Upper lobe of left lung (tissue), 6 donors: Measurements from ENCODE around the gene KLF12. TPM values are rescaled to one million over a fixed set of nuclear protein-coding genes. Genes with fewer than 3 reads are reported as not detected.
A peak's percentile ranks its signal among the peaks of the same experiment; 100 is the strongest.

Experiments used
- ATAC-seq, 2 donors: fragments of 200-7000 bp; cut with Tn5 transposase; one replicate each; pipeline ENCODE4 v1.9.1; 2022; ENCODE audit warnings: mild to moderate bottlenecking in 2 of 2, moderate library complexity in 2 of 2; ENCODE audit not compliant: low FRiP score in 2 of 2
- DNase-seq, 2 donors: peaks; one replicate each; pipeline ENCODE4 v3.0.0-alpha.2; 2019 to 2020
- H3K27ac ChIP-seq, 4 donors: fragments of 200-600 bp; sonication (generic); one replicate each; pipeline ENCODE4 v1.5.1; 2016 to 2019
- H3K27me3 ChIP-seq, 4 donors: fragments of 200-600 bp; sonication (generic); one replicate each; pipeline ENCODE4 v1.5.1; 2017 to 2019
- H3K36me3 ChIP-seq, 4 donors: fragments of 200-600 bp; sonication (generic); one replicate each; pipeline ENCODE4 v1.5.1; 2016 to 2019
- H3K4me1 ChIP-seq, 4 donors: fragments of 200-600 bp; sonication (generic); one replicate each; pipeline ENCODE4 v1.5.1; 2018 to 2019
- H3K4me3 ChIP-seq, 4 donors: fragments of 200-600 bp; sonication (generic); one replicate each; pipeline ENCODE4 v1.5.1; 2017 to 2019; ENCODE audit warnings: mild to moderate bottlenecking in 2 of 4, moderate library complexity in 1 of 4
- H3K9me3 ChIP-seq, 4 donors: fragments of 200-600 bp; sonication (generic); one replicate each; pipeline ENCODE4 v1.5.1; 2018 to 2019
- EP300 ChIP-seq, 4 donors: sonication (generic); formaldehyde crosslinking; IDR thresholded peaks; one replicate each; pipeline ENCODE4 v1.5.1; 2017; ENCODE audit warnings: antibody characterized with exemption in 4 of 4, control low read depth in 2 of 4
- POLR2A ChIP-seq, 4 donors: fragments of 450-650 bp; IDR thresholded peaks; one replicate each; pipeline ENCODE4 v1.5.1; 2016 to 2017; ENCODE audit warnings: antibody characterized with exemption in 4 of 4, mild to moderate bottlenecking in 2 of 4
- POLR2AphosphoS5 ChIP-seq, 2 donors: sonication (generic); formaldehyde crosslinking; IDR thresholded peaks; one replicate each; pipeline ENCODE4 v1.5.1; 2017; ENCODE audit warnings: antibody characterized with exemption in 2 of 2
- WGBS, 2 donors: methylation state at CpG; one replicate each; pipeline ENCODE4 v1.1.5; 2017 to 2018; 5-methylcytosine and 5-hydroxymethylcytosine counted together
- total RNA-seq, 6 donors: library from RNA; depleted of rRNA in 4 of 6; stranded (reverse); fragments of >200 nt in 4 of 6; gene quantifications; one replicate each; pipeline versions ENCODE4 v1.1.0 to v1.2.1, GENCODE V29; 2016 to 2021
- TF ChIP-seq, protein P1 (sequence below), 6 experiments: fragments of 450-650 bp in 4 of 6; fragments of 200-600 bp in 2 of 6; sonication (generic) in 2 of 6; IDR thresholded peaks; one replicate each; pipeline ENCODE4 v1.5.1; 2016 to 2019; ENCODE audit warnings: antibody characterized with exemption in 6 of 6
- donor health status: DM: no; HTN: no; CAD: no; lungs with moderate emphysema.
- donor health status: DM: no; HTN: yes; CAD: no; lungs with severe emphysema.

The KLF12 gene
- total RNA-seq, 6 donors from 2014 or later: 3.1 to 10.1 (median 4.8) TPM

DNA sequence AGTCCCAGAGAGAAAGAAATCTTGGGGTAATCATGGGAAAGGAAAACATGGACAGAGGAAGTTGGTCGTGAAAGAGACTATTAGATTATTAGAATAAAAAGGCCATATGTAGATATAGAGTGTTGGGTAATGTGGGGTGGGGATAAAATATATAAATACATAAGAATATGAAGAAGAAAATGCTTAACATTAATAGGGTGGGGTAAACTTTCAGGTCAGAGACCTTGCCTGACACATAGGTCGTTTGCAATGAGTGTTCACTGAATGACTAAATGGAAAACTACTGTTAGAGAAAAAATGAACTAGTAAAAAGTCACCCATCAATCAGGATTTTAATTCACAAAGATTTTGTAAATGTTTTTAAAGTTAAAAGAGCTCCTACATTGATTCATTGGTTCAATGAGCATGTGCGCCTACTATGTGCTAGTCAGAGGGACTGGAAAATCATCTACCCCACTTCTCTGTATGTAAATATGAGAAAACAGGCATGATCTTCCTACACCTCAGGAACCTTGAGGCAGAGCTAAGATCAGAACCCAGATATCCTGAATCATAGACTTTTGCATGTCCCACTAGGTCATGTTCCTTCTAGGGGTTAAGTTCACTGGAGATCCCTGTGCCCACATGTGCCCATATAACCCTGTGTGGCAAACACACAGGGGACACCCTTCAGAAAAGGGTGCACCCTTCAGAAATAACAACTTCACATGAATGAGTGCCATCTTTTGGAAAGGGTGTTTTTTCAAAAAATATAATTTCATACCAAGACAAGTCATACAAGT is 24.6 kb upstream of the KLF12 start:
- no peak overlapping the region for H3K4me3 ChIP-seq
- no peak overlapping the region for H3K27ac ChIP-seq
- H3K4me1 ChIP-seq: no peaks in the 10 kb centered on the region
- DNase-seq (no peak), ATAC-seq (no peak)
- H3K9me3 ChIP-seq: no peaks in the 10 kb centered on the region
- H3K27me3 ChIP-seq: no peaks in the 10 kb centered on the region
- WGBS, 2 donors: 67 to 68% methylated on average over 3 of the region's 3 CpGs
- TF ChIP-seq POLR2A (IDR thresholded peaks at IDR 0.05): no peak
- TF ChIP-seq EP300 (IDR thresholded peaks at IDR 0.05): no peak
- TF ChIP-seq, protein P1, sequence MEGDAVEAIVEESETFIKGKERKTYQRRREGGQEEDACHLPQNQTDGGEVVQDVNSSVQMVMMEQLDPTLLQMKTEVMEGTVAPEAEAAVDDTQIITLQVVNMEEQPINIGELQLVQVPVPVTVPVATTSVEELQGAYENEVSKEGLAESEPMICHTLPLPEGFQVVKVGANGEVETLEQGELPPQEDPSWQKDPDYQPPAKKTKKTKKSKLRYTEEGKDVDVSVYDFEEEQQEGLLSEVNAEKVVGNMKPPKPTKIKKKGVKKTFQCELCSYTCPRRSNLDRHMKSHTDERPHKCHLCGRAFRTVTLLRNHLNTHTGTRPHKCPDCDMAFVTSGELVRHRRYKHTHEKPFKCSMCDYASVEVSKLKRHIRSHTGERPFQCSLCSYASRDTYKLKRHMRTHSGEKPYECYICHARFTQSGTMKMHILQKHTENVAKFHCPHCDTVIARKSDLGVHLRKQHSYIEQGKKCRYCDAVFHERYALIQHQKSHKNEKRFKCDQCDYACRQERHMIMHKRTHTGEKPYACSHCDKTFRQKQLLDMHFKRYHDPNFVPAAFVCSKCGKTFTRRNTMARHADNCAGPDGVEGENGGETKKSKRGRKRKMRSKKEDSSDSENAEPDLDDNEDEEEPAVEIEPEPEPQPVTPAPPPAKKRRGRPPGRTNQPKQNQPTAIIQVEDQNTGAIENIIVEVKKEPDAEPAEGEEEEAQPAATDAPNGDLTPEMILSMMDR (IDR thresholded peaks at IDR 0.05): no peak
- TF ChIP-seq POLR2AphosphoS5 (IDR thresholded peaks at IDR 0.05): no peak
- H3K36me3 ChIP-seq: no peaks in the 10 kb centered on the region

DNA sequence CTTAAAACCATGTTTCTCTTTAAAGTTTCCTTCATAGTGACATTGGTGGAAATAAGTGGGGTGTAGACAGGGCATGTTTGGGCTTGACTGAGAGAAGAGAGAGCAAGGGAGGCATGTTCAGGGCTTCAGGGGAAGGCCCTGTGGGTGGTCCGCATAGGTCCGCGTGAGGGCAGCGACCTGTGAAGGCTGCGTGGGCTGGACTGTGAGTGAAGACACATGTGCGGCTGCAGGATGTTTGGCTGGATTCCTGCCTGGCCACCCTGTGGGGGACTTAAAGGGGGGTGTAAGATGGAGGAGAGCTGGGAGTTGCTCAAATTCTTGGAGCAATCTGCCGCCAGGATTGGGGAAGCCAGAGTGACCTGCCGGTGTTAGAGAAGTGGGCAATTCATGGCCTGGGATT is 23.8 kb upstream of the KLF12 start:
- H3K36me3 ChIP-seq: no peaks in the 10 kb centered on the region
- peak in 1 of 2 donors; percentile 49 for DNase-seq
- no peaks in the 10 kb centered on the region for H3K27me3 ChIP-seq
- ATAC-seq: no peak
- H3K4me1 ChIP-seq: no peaks in the 10 kb centered on the region
- H3K9me3 ChIP-seq: no peaks in the 10 kb centered on the region
- no peak overlapping the region for H3K27ac ChIP-seq
- no peak for TF ChIP-seq POLR2A (IDR thresholded peaks at IDR 0.05)
- TF ChIP-seq, protein P1 (IDR thresholded peaks at IDR 0.05): no peak
- no peak for TF ChIP-seq POLR2AphosphoS5 (IDR thresholded peaks at IDR 0.05)
- TF ChIP-seq EP300 (IDR thresholded peaks at IDR 0.05): no peak
- H3K4me3 ChIP-seq: no peak overlapping the region
- 80% methylated on average over 8 of the region's 8 CpGs for WGBS, 2 donors

DNA sequence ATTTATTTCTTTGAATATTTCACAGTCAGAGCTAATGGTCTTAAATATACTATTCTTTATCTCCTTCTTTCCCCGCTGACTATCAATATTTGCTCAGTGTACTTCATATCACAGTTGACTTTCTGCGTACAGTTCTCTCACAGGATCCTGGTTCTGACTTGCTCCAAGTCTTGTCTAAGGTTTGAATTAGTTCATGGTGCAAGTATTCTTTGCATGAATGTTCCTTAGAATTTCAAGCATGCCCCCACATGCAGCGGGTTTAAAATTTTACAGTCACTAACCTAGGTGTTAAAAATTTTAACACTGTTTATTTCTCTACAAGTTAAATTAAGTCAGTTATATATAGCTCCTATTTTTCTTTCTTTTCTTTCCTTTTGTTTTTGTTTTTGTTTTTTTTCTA is 20.8 kb upstream of the KLF12 start:
- ATAC-seq: no peak
- Histone ChIP-seq H3K27me3 (no peaks in the 10 kb centered on the region), H3K36me3 (no peaks in the 10 kb centered on the region), H3K4me3 (no peak overlapping the region), H3K27ac (no peak overlapping the region), H3K4me1 (no peaks in the 10 kb centered on the region), H3K9me3 (no peaks in the 10 kb centered on the region)
- no peak for DNase-seq
- WGBS, 2 donors: 78 to 88% methylated on average over 3 of the region's 3 CpGs
- TF ChIP-seq EP300 (IDR thresholded peaks at IDR 0.05) (no peak), POLR2A (IDR thresholded peaks at IDR 0.05) (no peak), POLR2AphosphoS5 (IDR thresholded peaks at IDR 0.05) (no peak)
- TF ChIP-seq, protein P1 (IDR thresholded peaks at IDR 0.05): no peak

GRCh38 chr13:74153316-74153715 is 19.1 kb upstream of the KLF12 start:
- 39 to 79% methylated on average over 2 of the region's 2 CpGs for WGBS, 2 donors
- Histone ChIP-seq H3K4me1 (no peaks in the 10 kb centered on the region), H3K4me3 (no peak overlapping the region), H3K36me3 (no peaks in the 10 kb centered on the region), H3K27me3 (no peaks in the 10 kb centered on the region), H3K9me3 (no peaks in the 10 kb centered on the region), H3K27ac (no peak overlapping the region)
- ATAC-seq (no peak), DNase-seq (no peak)
- TF ChIP-seq EP300 (IDR thresholded peaks at IDR 0.05) (no peak), POLR2A (IDR thresholded peaks at IDR 0.05) (no peak), POLR2AphosphoS5 (IDR thresholded peaks at IDR 0.05) (no peak)
- TF ChIP-seq, protein P1 (IDR thresholded peaks at IDR 0.05): no peak

- Histone ChIP-seq H3K4me1 (no peaks in the 10 kb centered on the region), H3K27me3 (no peaks in the 10 kb centered on the region), H3K9me3 (no peaks in the 10 kb centered on the region), H3K36me3 (no peaks in the 10 kb centered on the region), H3K4me3 (no peak overlapping the region), H3K27ac (no peak overlapping the region)
- TF ChIP-seq POLR2AphosphoS5 (IDR thresholded peaks at IDR 0.05) (no peak), EP300 (IDR thresholded peaks at IDR 0.05) (no peak), POLR2A (IDR thresholded peaks at IDR 0.05) (no peak)
- TF ChIP-seq, protein P1 (IDR thresholded peaks at IDR 0.05): no peak
- ATAC-seq: no peak
- DNase-seq: no peak
- WGBS, 2 donors: 41 to 51% methylated on average over 3 of the region's 3 CpGs
Observed at GRCh38 chr13:74151859-74152258, 17.7 kb upstream of the KLF12 start.
